ENCODE data around the gene GPD2.

The GPD2 gene

GRCh38 chr2:156476850-156477206 is 40.6 kb downstream of the GPD2 start:
- Histone ChIP-seq H3K36me3 (ENCODE audit: low read depth) (peaks cover 16% of the 10 kb centered on the region), H3K27ac (ENCODE audit: poor library complexity, severe bottlenecking) (peak overlapping the region; percentile 69), H3K9me3 (ENCODE audit: severe bottlenecking) (no peaks in the 10 kb centered on the region), H3K4me1 (ENCODE audit: insufficient read depth, poor library complexity, severe bottlenecking) (peaks cover 42% of the 10 kb centered on the region), H3K4me3 (ENCODE audit: severe bottlenecking) (no peak overlapping the region), H3K27me3 (ENCODE audit: insufficient read depth, poor library complexity, severe bottlenecking) (no peaks in the 10 kb centered on the region)
- no peak for TF ChIP-seq CTCF (IDR thresholded peaks at IDR 0.05; ENCODE audit: poor library complexity, severe bottlenecking)
- peak; percentile 93 for ATAC-seq (ENCODE audit: low read depth)
- no peak for DNase-seq (ENCODE audit: low spot score)

GRCh38 chr2:156480376-156480775 is 44.2 kb downstream of the GPD2 start:
- DNase-seq (ENCODE audit: low spot score): no peak
- Histone ChIP-seq H3K27ac (ENCODE audit: poor library complexity, severe bottlenecking) (no peak overlapping the region), H3K36me3 (ENCODE audit: low read depth) (peaks cover 16% of the 10 kb centered on the region), H3K4me1 (ENCODE audit: insufficient read depth, poor library complexity, severe bottlenecking) (peaks cover 18% of the 10 kb centered on the region), H3K4me3 (ENCODE audit: severe bottlenecking) (no peak overlapping the region), H3K27me3 (ENCODE audit: insufficient read depth, poor library complexity, severe bottlenecking) (no peaks in the 10 kb centered on the region), H3K9me3 (ENCODE audit: severe bottlenecking) (no peaks in the 10 kb centered on the region)
- ATAC-seq (ENCODE audit: low read depth): no peak
- TF ChIP-seq CTCF (IDR thresholded peaks at IDR 0.05; ENCODE audit: poor library complexity, severe bottlenecking): no peak

- Histone ChIP-seq H3K27me3 (ENCODE audit: insufficient read depth, poor library complexity, severe bottlenecking) (no peaks in the 10 kb centered on the region), H3K36me3 (ENCODE audit: low read depth) (peaks cover 16% of the 10 kb centered on the region), H3K4me1 (ENCODE audit: insufficient read depth, poor library complexity, severe bottlenecking) (peaks cover 14% of the 10 kb centered on the region), H3K4me3 (ENCODE audit: severe bottlenecking) (no peak overlapping the region), H3K9me3 (ENCODE audit: severe bottlenecking) (no peaks in the 10 kb centered on the region), H3K27ac (ENCODE audit: poor library complexity, severe bottlenecking) (no peak overlapping the region)
- TF ChIP-seq CTCF (IDR thresholded peaks at IDR 0.05; ENCODE audit: poor library complexity, severe bottlenecking): no peak
- no peak for DNase-seq (ENCODE audit: low spot score)
- no peak for ATAC-seq (ENCODE audit: low read depth)
These were observed 45.1 kb downstream of the GPD2 start for GRCh38 chr2:156481312-156481711.

GRCh38 chr2:156483741-156484173 is 47.6 kb downstream of the GPD2 start:
- DNase-seq (ENCODE audit: low spot score) (no peak), ATAC-seq (ENCODE audit: low read depth) (no peak)
- H3K27ac ChIP-seq (ENCODE audit: poor library complexity, severe bottlenecking): no peak overlapping the region

More at GRCh38 chr2:156483741-156484173, 47.6 kb downstream of the GPD2 start:
- no peaks in the 10 kb centered on the region for H3K9me3 ChIP-seq (ENCODE audit: severe bottlenecking)
- H3K4me1 ChIP-seq (ENCODE audit: insufficient read depth, poor library complexity, severe bottlenecking): peaks cover 7% of the 10 kb centered on the region
- H3K36me3 ChIP-seq (ENCODE audit: low read depth): peaks cover 4% of the 10 kb centered on the region; the same call in 1 of the 2 replicates
- no peaks in the 10 kb centered on the region for H3K27me3 ChIP-seq (ENCODE audit: insufficient read depth, poor library complexity, severe bottlenecking)
- no peak overlapping the region for H3K4me3 ChIP-seq (ENCODE audit: severe bottlenecking)
- no peak for TF ChIP-seq CTCF (IDR thresholded peaks at IDR 0.05; ENCODE audit: poor library complexity, severe bottlenecking)
